GM18526 (cell line): ENCODE measurements around the gene ENGASE.

Experiments used
- POLR2A ChIP-seq: IDR thresholded peaks from 3 replicates; pipeline ENCODE4 v1.6.1; 2011; ENCODE audit not compliant: insufficient read length; ENCODE audit errors: extremely low read depth

Gene ENGASE

GRCh38 chr17:79045842-79046196, 28.8 kb upstream of the ENGASE start:
- no peak for TF ChIP-seq POLR2A

GRCh38 chr17:79046197-79046915, 28.3 kb upstream of the ENGASE start:
- no peak for TF ChIP-seq POLR2A

GRCh38 chr17:79046916-79047280, 27.7 kb upstream of the ENGASE start:
- no peak for TF ChIP-seq POLR2A

GRCh38 chr17:79047291-79047920, 27.2 kb upstream of the ENGASE start:
- TF ChIP-seq POLR2A: no peak

- TF ChIP-seq POLR2A: no peak
These were observed 26.4 kb upstream of the ENGASE start for GRCh38 chr17:79047923-79048825.

- TF ChIP-seq POLR2A: no peak
These were observed 25.5 kb upstream of the ENGASE start for GRCh38 chr17:79048826-79049755.

GRCh38 chr17:79049821-79050220, 24.8 kb upstream of the ENGASE start:
- TF ChIP-seq POLR2A: no peak

- no peak for TF ChIP-seq POLR2A
These were observed 24.1 kb upstream of the ENGASE start for GRCh38 chr17:79050551-79050950.

- no peak for TF ChIP-seq POLR2A
These were observed 23.3 kb upstream of the ENGASE start for GRCh38 chr17:79051306-79051705.

- TF ChIP-seq POLR2A: no peak
These were observed 22.5 kb upstream of the ENGASE start for GRCh38 chr17:79052131-79052530.

GRCh38 chr17:79053251-79053925, 21.2 kb upstream of the ENGASE start:
- TF ChIP-seq POLR2A: no peak

GRCh38 chr17:79054200-79054960, 20.2 kb upstream of the ENGASE start:
- TF ChIP-seq POLR2A: no peak

- no peak for TF ChIP-seq POLR2A
These were observed 19.4 kb upstream of the ENGASE start for GRCh38 chr17:79055197-79055596.
